HEK293T (cell line): ENCODE measurements around the gene CCDC158.

Experiments
- NFRKB ChIP-seq: fragments of 450-650 bp; IDR thresholded peaks from 2 replicates; pipeline ENCODE4 v1.6.1; 2016; ENCODE audit warnings: mild to moderate bottlenecking, moderate library complexity
- SP1 ChIP-seq: fragments of 450-650 bp; IDR thresholded peaks from 2 replicates; pipeline ENCODE4 v1.6.1; 2017

DNA sequence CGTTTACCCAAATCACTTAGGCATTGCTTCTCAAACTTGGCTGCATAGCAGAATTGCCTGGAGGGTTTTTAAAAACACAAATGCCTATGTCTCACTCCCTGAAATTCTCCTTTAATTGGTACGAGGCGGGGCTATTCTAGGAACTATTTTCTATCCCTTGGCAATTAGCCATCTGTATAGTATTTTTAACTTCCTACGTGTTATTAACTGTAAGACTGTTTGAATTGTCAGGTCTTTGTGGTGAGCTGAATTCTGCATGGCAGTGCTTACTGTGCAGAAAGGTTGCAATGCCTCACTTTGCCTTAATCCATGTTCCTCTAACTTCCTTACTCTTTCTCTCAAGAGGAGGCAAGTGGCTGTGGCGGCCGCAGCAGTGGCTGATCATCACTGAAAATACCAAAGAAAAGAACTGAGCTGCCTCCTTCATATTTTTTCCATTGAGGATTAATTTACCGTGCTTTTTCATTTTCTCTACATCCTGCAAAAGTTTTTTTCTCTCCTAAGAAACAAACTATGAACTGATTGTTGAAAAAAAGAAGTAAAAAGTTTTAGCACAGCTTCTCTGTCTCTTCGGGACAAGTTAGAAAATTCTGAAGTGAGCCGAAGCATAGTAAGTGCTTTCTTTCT lies 14.1 kb upstream of the CCDC158 start, which contains the start of gene SHROOM3:
- TF ChIP-seq SP1 (no peak), NFRKB (no peak)
